Measurements from ENCODE around the gene EIF1B. TPM values are rescaled to one million over a fixed set of nuclear protein-coding genes. Genes with fewer than 3 reads are reported as not detected.
"Not testable (repeated sequence)": the region's sequence is repeated elsewhere in the genome, so short reads cannot be mapped to it uniquely, and the experiment has no call there.

EIF1B gene
- total RNA-seq, 4 donors from 2014 or later, result 17.1 to 33.2 (median 23.9) TPM

GRCh38 chr3:40268802-40269524 is 40.5 kb upstream of the EIF1B start:
- WGBS, 2 donors, result 77 to 92% methylated on average over 2 of the region's 2 CpGs
- no peak for DNase-seq (ENCODE audit: low spot score in 2 of 2)
- TF ChIP-seq POLR2A (IDR thresholded peaks at IDR 0.05), result no peak
- intact Hi-C loops (cut with DNase I; ENCODE audit: low total_unique reads), result no loop called here
- H3K4me3 ChIP-seq (ENCODE audit: low read depth, poor library complexity, severe bottlenecking), result no peak overlapping the region

GRCh38 chr3:40278791-40279190 is 30.7 kb upstream of the EIF1B start:
- intact Hi-C loops (cut with DNase I; ENCODE audit: low total_unique reads), result no loop called here
- DNase-seq (ENCODE audit: low spot score in 2 of 2), result no peak
- H3K4me3 ChIP-seq (ENCODE audit: low read depth, poor library complexity, severe bottlenecking), result no peak overlapping the region
- 0% methylated on average over 1 of the region's 1 CpG for WGBS, 2 donors
- no peak for TF ChIP-seq POLR2A (IDR thresholded peaks at IDR 0.05)
- TF ChIP-seq, protein P1, sequence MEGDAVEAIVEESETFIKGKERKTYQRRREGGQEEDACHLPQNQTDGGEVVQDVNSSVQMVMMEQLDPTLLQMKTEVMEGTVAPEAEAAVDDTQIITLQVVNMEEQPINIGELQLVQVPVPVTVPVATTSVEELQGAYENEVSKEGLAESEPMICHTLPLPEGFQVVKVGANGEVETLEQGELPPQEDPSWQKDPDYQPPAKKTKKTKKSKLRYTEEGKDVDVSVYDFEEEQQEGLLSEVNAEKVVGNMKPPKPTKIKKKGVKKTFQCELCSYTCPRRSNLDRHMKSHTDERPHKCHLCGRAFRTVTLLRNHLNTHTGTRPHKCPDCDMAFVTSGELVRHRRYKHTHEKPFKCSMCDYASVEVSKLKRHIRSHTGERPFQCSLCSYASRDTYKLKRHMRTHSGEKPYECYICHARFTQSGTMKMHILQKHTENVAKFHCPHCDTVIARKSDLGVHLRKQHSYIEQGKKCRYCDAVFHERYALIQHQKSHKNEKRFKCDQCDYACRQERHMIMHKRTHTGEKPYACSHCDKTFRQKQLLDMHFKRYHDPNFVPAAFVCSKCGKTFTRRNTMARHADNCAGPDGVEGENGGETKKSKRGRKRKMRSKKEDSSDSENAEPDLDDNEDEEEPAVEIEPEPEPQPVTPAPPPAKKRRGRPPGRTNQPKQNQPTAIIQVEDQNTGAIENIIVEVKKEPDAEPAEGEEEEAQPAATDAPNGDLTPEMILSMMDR (IDR thresholded peaks at IDR 0.05), result no peak

DNA sequence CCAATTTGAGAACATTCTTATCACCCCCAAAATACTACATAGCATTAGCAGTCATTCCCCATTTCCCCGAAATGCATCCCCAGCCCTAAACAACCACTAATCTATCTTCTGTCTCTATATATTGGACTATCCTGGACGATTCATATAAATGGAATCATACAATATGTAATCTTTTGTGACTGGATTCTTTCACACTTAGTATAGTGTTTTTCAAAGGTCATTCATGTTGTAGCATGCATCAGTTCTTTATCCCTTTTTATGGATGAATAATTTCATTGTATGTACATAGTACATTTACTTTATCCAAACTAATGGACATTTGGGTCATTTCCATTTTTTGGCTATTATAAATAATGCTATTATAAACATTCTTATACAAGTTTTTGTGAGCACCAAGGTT is 27.5 kb upstream of the EIF1B start:
- DNase-seq (ENCODE audit: low spot score in 2 of 2), result no peak
- H3K4me3 ChIP-seq (ENCODE audit: low read depth, poor library complexity, severe bottlenecking), result no peak overlapping the region
- 74 to 76% methylated on average over 2 of the region's 2 CpGs for WGBS, 2 donors
- intact Hi-C loops (cut with DNase I; ENCODE audit: low total_unique reads), result no loop called here
- TF ChIP-seq, protein P1 (IDR thresholded peaks at IDR 0.05), result no peak
- no peak for TF ChIP-seq POLR2A (IDR thresholded peaks at IDR 0.05)

GRCh38 chr3:40283057-40283456 is 26.4 kb upstream of the EIF1B start:
- 94 to 97% methylated on average over 5 of the region's 5 CpGs for WGBS, 2 donors
- H3K4me3 ChIP-seq (ENCODE audit: low read depth, poor library complexity, severe bottlenecking); DNase-seq (ENCODE audit: low spot score in 2 of 2); intact Hi-C loops (cut with DNase I; ENCODE audit: low total_unique reads): not testable (repeated sequence)

- DNase-seq (ENCODE audit: low spot score in 2 of 2), result no peak
- H3K4me3 ChIP-seq (ENCODE audit: low read depth, poor library complexity, severe bottlenecking), result no peak overlapping the region
- intact Hi-C loops (cut with DNase I; ENCODE audit: low total_unique reads), result no loop called here
- TF ChIP-seq POLR2A (IDR thresholded peaks at IDR 0.05), result no peak
- TF ChIP-seq, protein P1 (IDR thresholded peaks at IDR 0.05), result no peak
- WGBS, 2 donors, result 89 to 90% methylated on average over 2 of the region's 2 CpGs
These were observed 22.3 kb upstream of the EIF1B start for GRCh38 chr3:40287248-40287647.

DNA sequence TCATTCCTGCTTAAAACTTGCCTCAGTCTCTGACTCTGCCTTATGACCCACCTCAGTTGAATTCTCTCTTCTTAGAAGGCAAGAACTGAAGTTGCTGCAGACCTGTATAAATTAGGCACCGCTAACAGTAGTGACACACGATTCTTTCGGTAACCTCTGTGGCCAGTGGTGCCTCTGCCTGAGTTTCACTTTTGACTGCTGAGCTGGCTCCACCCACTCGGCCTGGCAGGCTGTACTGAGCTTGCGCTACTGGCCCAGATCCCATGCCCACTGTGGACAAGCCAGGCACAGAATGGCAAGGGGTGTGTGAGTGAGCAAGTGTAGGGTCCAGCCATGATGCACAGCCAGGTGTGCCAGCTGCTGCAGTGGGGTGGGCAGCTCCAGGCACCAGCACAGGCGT is 19.1 kb upstream of the EIF1B start:
- TF ChIP-seq, protein P1 (IDR thresholded peaks at IDR 0.05), result no peak
- no peak for TF ChIP-seq POLR2A (IDR thresholded peaks at IDR 0.05)
- no peak overlapping the region for H3K4me3 ChIP-seq (ENCODE audit: low read depth, poor library complexity, severe bottlenecking)
- 89 to 96% methylated on average over 6 of the region's 6 CpGs for WGBS, 2 donors
- no peak for DNase-seq (ENCODE audit: low spot score in 2 of 2)
- intact Hi-C loops (cut with DNase I; ENCODE audit: low total_unique reads), result no loop called here

- no peak for TF ChIP-seq POLR2A (IDR thresholded peaks at IDR 0.05)
- TF ChIP-seq, protein P1 (IDR thresholded peaks at IDR 0.05), result no peak
- no peak for DNase-seq (ENCODE audit: low spot score in 2 of 2)
- no peak overlapping the region for H3K4me3 ChIP-seq (ENCODE audit: low read depth, poor library complexity, severe bottlenecking)
- 97% methylated on average over 4 of the region's 4 CpGs for WGBS, 2 donors
- intact Hi-C loops (cut with DNase I; ENCODE audit: low total_unique reads), result no loop called here
These were observed 18.0 kb upstream of the EIF1B start for GRCh38 chr3:40291471-40291870.
